ENCODE results near the gene L1CAM.
A peak's percentile ranks its signal among the peaks of the same experiment; 100 is the strongest.

The L1CAM gene

GRCh38 chrX:153905481-153906095 lies 19.6 kb upstream of the L1CAM start:
- in situ Hi-C loops (cut with MboI; ENCODE audit: low pct_unique_long_range_greater_than_20kb, low sequenced_read_pairs) = no loop called here
- DNase-seq = no peak

GRCh38 chrX:153903991-153904957 lies 18.3 kb upstream of the L1CAM start, which contains the start of gene AVPR2:
Gene AVPR2, plus strand, starts transcription at chrX:153904673. Its CDS starts 473 bp downstream, at chrX:153905146.
- in situ Hi-C loops (cut with MboI; ENCODE audit: low pct_unique_long_range_greater_than_20kb, low sequenced_read_pairs) = no loop called here
- DNase-seq = peak; percentile 32

- peak; percentile 53 for DNase-seq
- in situ Hi-C loops (cut with MboI; ENCODE audit: low pct_unique_long_range_greater_than_20kb, low sequenced_read_pairs) = no loop called here
Measured at GRCh38 chrX:153903238-153903980, 17.4 kb upstream of the L1CAM start.

- no peak for DNase-seq
- in situ Hi-C loops (cut with MboI; ENCODE audit: low pct_unique_long_range_greater_than_20kb, low sequenced_read_pairs) = no loop called here
Measured at GRCh38 chrX:153902385-153902784, 16.4 kb upstream of the L1CAM start.

GRCh38 chrX:153901753-153902140 lies 15.8 kb upstream of the L1CAM start:
- in situ Hi-C loops (cut with MboI; ENCODE audit: low pct_unique_long_range_greater_than_20kb, low sequenced_read_pairs) = no loop called here
- peak; percentile 46 for DNase-seq

GRCh38 chrX:153900831-153901752 lies 15.1 kb upstream of the L1CAM start:
- DNase-seq = peak; percentile 97
- in situ Hi-C loops (cut with MboI; ENCODE audit: low pct_unique_long_range_greater_than_20kb, low sequenced_read_pairs) = no loop called here

- in situ Hi-C loops (cut with MboI; ENCODE audit: low pct_unique_long_range_greater_than_20kb, low sequenced_read_pairs) = no loop called here
- DNase-seq = no peak
Measured at GRCh38 chrX:153897899-153898298, 11.9 kb upstream of the L1CAM start.

GRCh38 chrX:153889123-153889522 lies 3.1 kb upstream of the L1CAM start:
- no peak for DNase-seq
- in situ Hi-C loops (cut with MboI; ENCODE audit: low pct_unique_long_range_greater_than_20kb, low sequenced_read_pairs) = no loop called here

GRCh38 chrX:153888344-153888743 lies 2.4 kb upstream of the L1CAM start:
- in situ Hi-C loops (cut with MboI; ENCODE audit: low pct_unique_long_range_greater_than_20kb, low sequenced_read_pairs) = no loop called here
- DNase-seq = no peak

- DNase-seq = no peak
- in situ Hi-C loops (cut with MboI; ENCODE audit: low pct_unique_long_range_greater_than_20kb, low sequenced_read_pairs) = no loop called here
Measured at GRCh38 chrX:153887385-153887784, 1.4 kb upstream of the L1CAM start.

GRCh38 chrX:153886915-153887314 lies 942 bp upstream of the L1CAM start:
- in situ Hi-C loops (cut with MboI; ENCODE audit: low pct_unique_long_range_greater_than_20kb, low sequenced_read_pairs) = no loop called here
- DNase-seq = no peak

GRCh38 chrX:153885208-153885787 lies 675 bp downstream of the L1CAM start:
- in situ Hi-C loops (cut with MboI; ENCODE audit: low pct_unique_long_range_greater_than_20kb, low sequenced_read_pairs) = no loop called here
- DNase-seq = no peak

GRCh38 chrX:153884590-153884989 lies 1.4 kb downstream of the L1CAM start:
- no peak for DNase-seq
- in situ Hi-C loops (cut with MboI; ENCODE audit: low pct_unique_long_range_greater_than_20kb, low sequenced_read_pairs) = no loop called here

- in situ Hi-C loops (cut with MboI; ENCODE audit: low pct_unique_long_range_greater_than_20kb, low sequenced_read_pairs) = no loop called here
- DNase-seq = no peak
Measured at GRCh38 chrX:153884136-153884535, 1.8 kb downstream of the L1CAM start.

GRCh38 chrX:153883163-153883843 lies 2.7 kb downstream of the L1CAM start:
- in situ Hi-C loops (cut with MboI; ENCODE audit: low pct_unique_long_range_greater_than_20kb, low sequenced_read_pairs) = no loop called here
- no peak for DNase-seq

- in situ Hi-C loops (cut with MboI; ENCODE audit: low pct_unique_long_range_greater_than_20kb, low sequenced_read_pairs) = no loop called here
- no peak for DNase-seq
Measured at GRCh38 chrX:153882557-153882956, 3.4 kb downstream of the L1CAM start.

GRCh38 chrX:153882086-153882498 lies 3.9 kb downstream of the L1CAM start:
- in situ Hi-C loops (cut with MboI; ENCODE audit: low pct_unique_long_range_greater_than_20kb, low sequenced_read_pairs) = no loop called here
- DNase-seq = no peak

- DNase-seq = no peak
- in situ Hi-C loops (cut with MboI; ENCODE audit: low pct_unique_long_range_greater_than_20kb, low sequenced_read_pairs) = no loop called here
Measured at GRCh38 chrX:153881281-153881680, 4.7 kb downstream of the L1CAM start.

Measured in KBM-7 (cell line).